Fibroblast of pulmonary artery (primary cell): ENCODE data around the gene CFD.
A peak's percentile ranks its signal among the peaks of the same experiment; 100 is the strongest.
"Not testable (repeated sequence)": the region's sequence is repeated elsewhere in the genome, so short reads cannot be mapped to it uniquely, and the experiment has no call there.

Experiments
- DNase-seq: peaks from one replicate; pipeline ENCODE4 v3.0.0-alpha.2; 2010; ENCODE audit warnings: low read depth
- H3K4me3 ChIP-seq: replicated peaks from 2 replicates; pipeline ENCODE4 v1.5.1; 2011; ENCODE audit warnings: low read depth, mild to moderate bottlenecking, control low read depth, low read length, moderate library complexity
- TF ChIP-seq, protein P1 (sequence below): IDR thresholded peaks from 2 replicates; pipeline ENCODE4 v1.5.1; 2011; ENCODE audit warnings: mild to moderate bottlenecking, control low read depth, low read length, inconsistent platforms; ENCODE audit errors: missing control alignments

Gene CFD

DNA sequence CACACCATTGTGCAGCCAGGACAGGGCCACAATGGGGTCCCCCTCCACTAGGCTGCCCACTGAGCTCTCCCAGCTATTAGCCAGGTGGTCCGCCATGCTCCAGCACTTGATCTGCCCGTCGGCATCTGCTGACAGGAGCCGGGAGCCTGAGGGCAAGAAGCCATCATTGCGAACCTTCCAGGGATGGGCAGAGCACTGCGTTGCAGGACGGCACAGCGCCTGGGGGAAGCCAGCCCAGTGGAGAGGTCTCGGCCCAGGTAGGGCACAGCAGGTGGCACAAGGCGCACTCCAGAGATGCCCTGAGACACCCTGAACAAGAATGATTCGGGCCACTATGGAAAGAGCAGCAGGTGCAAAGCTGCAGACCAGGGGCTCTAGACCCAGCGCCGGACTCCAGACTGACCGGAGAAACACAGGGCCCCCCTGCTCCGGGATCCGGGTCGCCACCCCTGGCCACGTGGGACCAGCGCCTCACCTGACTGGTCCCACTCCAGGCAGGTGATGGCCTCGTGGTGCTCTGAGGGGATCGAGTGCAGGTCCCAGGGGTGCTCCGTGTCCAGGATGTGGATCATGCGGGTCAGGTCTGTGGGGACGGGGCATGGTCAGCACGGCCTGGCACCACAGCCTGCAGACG, 30.3 kb downstream of the CFD start:
- TF ChIP-seq, protein P1, sequence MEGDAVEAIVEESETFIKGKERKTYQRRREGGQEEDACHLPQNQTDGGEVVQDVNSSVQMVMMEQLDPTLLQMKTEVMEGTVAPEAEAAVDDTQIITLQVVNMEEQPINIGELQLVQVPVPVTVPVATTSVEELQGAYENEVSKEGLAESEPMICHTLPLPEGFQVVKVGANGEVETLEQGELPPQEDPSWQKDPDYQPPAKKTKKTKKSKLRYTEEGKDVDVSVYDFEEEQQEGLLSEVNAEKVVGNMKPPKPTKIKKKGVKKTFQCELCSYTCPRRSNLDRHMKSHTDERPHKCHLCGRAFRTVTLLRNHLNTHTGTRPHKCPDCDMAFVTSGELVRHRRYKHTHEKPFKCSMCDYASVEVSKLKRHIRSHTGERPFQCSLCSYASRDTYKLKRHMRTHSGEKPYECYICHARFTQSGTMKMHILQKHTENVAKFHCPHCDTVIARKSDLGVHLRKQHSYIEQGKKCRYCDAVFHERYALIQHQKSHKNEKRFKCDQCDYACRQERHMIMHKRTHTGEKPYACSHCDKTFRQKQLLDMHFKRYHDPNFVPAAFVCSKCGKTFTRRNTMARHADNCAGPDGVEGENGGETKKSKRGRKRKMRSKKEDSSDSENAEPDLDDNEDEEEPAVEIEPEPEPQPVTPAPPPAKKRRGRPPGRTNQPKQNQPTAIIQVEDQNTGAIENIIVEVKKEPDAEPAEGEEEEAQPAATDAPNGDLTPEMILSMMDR: no peak
- DNase-seq: no peak
- H3K4me3 ChIP-seq: no peak overlapping the region

DNA sequence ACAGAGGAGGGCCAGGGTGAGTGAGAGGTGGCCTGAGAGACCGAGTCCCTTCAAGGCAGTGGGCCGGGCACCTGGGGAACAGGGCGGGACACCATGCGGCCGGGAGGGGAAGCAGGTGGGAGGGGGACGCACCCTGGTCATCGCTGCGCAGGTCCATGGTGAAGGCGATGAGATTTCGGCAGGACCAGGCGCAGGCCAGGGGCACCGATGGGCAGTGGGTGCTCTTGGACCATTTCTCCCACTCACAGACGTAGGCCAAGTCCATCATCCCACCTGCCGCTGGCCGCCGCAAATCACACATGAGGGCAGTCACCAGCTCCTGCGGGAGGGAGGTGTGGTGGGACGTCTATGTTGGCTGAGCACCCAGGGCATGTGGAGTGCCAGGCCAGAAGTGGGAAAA, 31.4 kb downstream of the CFD start:
- no peak overlapping the region for H3K4me3 ChIP-seq
- DNase-seq: no peak
- TF ChIP-seq, protein P1: no peak

DNA sequence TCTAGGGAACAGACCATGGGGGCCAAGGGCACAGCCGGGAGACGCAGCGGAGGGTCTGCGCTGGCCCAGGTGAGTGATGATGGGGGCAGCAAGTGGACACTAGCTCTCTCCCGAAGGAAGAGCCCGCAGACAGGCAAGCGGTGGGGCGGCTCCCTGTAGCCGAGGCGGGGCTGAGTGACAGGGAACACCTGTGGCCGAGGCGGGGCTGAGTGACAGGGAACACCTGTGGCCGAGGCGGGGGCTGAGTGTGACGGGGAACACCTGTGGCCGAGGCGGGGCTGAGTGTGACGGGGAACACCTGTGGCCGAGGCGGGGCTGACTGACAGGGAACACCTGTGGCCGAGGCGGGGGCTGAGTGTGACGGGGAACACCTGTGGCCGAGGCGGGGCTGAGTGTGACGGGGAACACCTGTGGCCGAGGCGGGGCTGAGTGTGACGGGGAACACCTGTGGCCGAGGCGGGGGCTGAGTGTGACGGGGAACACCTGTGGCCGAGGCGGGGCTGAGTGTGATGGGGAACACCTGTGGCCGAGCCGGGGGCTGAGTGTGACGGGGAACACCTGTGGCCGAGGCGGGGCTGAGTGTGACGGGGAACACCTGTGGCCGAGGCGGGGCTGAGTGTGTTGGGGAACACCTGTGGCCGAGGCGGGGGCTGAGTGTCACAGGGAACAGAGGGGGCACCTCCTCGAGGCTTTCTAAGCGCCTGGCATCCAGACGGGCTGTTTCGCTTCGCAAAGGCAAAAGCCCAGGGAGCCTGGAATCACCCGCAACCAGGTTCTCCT, 32.1 kb downstream of the CFD start:
- not testable (repeated sequence) for DNase-seq
- peak overlapping the region; percentile 79 for H3K4me3 ChIP-seq

DNA sequence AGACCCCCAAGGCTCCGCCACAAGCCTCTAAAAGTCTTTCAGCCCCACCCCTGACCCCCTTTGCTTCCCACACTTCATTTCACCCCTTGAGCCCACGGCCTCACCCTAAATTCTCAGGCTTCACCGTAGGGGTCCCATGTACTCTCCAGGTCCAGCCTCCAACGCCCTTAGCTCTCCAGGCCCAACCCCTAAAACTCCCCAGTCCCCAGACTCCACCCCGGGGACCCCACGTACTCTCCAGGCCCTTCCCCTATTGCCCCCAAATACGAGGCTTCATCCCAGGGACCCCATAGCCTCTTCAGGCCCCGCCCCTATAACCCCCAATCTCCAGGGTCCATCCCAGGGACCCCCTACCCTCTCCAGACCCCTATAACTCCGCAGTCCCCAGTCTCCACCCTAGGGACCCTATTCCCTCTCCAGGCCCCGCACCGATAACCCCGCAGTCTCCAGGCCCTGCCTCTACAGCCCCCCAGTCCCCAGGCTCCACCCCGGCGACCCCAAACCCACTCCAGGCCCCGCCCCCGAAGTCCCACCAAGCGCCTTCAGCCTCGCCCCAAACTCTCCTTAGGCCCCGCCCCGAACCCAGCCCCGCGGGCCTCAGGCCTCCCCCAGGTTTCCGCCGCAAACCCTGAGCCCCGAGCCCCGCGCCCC, 32.9 kb downstream of the CFD start:
- DNase-seq: no peak
- TF ChIP-seq, protein P1: no peak

DNA sequence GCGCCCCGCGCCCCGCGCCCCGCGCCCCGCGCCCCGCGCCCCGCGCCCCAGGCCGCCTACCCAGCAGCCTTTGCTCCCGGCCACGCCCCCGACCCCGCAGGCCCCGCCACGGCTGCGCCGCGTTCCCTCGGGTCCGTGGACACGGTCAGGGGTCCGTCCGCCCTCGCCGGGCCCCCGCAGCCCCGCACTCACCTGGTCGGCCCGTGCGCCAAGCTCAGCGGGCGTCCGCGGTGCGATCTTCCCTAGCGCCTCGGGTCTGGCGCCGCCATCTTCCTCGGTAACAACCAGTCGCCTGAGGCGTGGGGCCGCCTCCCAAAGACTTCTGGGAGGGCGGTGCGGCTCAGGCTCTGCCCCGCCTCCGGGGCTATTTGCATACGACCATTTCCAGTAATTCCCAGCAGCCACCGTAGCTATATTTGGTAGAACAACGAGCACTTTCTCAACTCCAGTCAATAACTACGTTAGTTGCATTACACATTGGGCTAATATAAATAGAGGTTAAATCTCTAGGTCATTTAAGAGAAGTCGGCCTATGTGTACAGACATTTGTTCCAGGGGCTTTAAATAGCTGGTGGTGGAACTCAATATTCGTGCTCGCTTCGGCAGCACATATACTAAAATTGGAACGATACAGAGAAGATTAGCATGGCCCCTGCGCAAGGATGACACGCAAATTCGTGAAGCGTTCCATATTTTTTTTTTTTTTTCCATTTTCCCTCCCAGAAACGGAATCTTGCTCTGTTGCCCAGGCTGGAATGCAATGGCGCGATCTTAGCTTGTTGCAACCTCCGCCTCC, 33.6 kb downstream of the CFD start, which contains the start of the genes MED16 and RNU6-9:
TSS of gene MED16 (minus strand) at position 294 of the 796 bp plus-strand sequence. CDS start 2,056 bp downstream, outside the sequence.
TSS of gene RNU6-9 (plus strand) at position 591 of the 796 bp plus-strand sequence.
- peak within 1 kb of the TSS; percentile 79 for H3K4me3 ChIP-seq
- TF ChIP-seq, protein P1: no peak
- peak; percentile 94 for DNase-seq

More for the DNA sequence above, 32.9 kb downstream of the CFD start:
- H3K4me3 ChIP-seq: peak overlapping the region; percentile 79

DNA sequence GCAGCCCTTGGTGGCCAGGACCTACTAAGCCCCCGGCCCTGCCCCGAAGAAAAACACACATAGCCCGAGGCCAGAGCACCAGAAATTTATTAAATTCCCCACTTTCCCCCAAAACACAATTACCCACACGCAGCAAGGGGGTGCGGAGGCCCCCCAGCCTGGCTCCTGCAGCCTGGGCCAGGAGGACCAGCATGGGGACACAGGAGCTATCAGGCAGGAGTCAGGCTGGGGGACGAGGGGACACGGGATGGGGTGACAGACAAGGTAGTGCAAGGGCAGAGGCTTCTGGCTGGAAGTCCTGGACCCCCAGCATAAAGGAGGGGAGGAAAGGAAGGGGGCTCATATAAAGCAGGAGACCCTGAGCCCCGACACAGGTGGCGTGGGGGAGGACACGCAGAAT, 37.0 kb downstream of the CFD start:
- DNase-seq: no peak
- H3K4me3 ChIP-seq: no peak overlapping the region
- TF ChIP-seq, protein P1: no peak
